ENCODE results near the gene ANAPC4. TPM values are rescaled to one million over a fixed set of nuclear protein-coding genes. Genes with fewer than 3 reads are reported as not detected.

Gene ANAPC4
- total RNA-seq, 6 donors from 2014 or later: 20.8 to 78.2 (median 27.2) TPM

GRCh38 chr4:25442863-25443307 lies 65.8 kb downstream of the ANAPC4 start:
- Histone ChIP-seq H3K27me3 (no peaks in the 10 kb centered on the region), H3K36me3 (no peaks in the 10 kb centered on the region), H3K27ac (peak overlapping the region in 3 of 4 donors; percentile 43 to 82 (median 63)), H3K9me3 (no peaks in the 10 kb centered on the region), H3K4me1 (peaks cover 0 to 34% (median 15%) of the 10 kb centered on the region in 4 donors), H3K4me3 (no peak overlapping the region)
- DNase-seq (peak in 1 of 2 donors; percentile 68), ATAC-seq (ENCODE audit: low FRiP score in 2 of 2) (peak; percentile 11 to 79)
- peak in 2 of 4 donors; percentile 46 to 58 for TF ChIP-seq EP300 (IDR thresholded peaks at IDR 0.05)
- TF ChIP-seq CTCF (IDR thresholded peaks at IDR 0.05): no peak
- TF ChIP-seq POLR2AphosphoS5 (IDR thresholded peaks at IDR 0.05): peak in 1 of 2 donors; percentile 50
- TF ChIP-seq POLR2A (IDR thresholded peaks at IDR 0.05): peak in 1 of 4 donors; percentile 50
- WGBS, 2 donors: 68 to 69% methylated on average over 8 of the region's 9 CpGs

DNA sequence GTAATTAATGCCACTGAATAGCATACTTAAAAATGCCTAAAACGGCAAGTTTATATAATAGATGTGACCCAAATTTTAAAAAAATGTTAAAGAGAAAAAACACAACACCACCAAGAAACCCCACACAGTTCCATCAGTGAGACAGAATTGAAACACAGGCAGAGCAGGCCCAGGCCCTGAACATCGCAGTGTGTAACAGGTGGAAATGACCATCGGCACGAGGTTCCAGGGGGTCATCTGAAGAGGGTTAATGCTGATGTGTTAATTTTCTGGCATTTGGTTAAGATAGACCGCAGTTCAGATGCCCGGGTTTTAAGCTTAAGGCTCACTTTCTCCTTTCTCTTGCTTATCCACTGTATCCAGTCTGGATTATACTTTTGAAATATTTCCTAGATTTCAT lies 66.8 kb downstream of the ANAPC4 start:
- DNase-seq (no peak), ATAC-seq (ENCODE audit: low FRiP score in 2 of 2) (no peak)
- TF ChIP-seq POLR2A (IDR thresholded peaks at IDR 0.05) (no peak), EP300 (IDR thresholded peaks at IDR 0.05) (no peak), CTCF (IDR thresholded peaks at IDR 0.05) (no peak), POLR2AphosphoS5 (IDR thresholded peaks at IDR 0.05) (no peak)
- H3K27ac ChIP-seq: peak overlapping the region in 3 of 4 donors; percentile 43 to 82 (median 63)
- H3K4me3 ChIP-seq: no peak overlapping the region
- H3K36me3 ChIP-seq: no peaks in the 10 kb centered on the region
- 67 to 87% methylated on average over 6 of the region's 6 CpGs for WGBS, 2 donors
- no peaks in the 10 kb centered on the region for H3K27me3 ChIP-seq
- peaks cover 0 to 44% (median 22%) of the 10 kb centered on the region in 4 donors for H3K4me1 ChIP-seq
- H3K9me3 ChIP-seq: no peaks in the 10 kb centered on the region

DNA sequence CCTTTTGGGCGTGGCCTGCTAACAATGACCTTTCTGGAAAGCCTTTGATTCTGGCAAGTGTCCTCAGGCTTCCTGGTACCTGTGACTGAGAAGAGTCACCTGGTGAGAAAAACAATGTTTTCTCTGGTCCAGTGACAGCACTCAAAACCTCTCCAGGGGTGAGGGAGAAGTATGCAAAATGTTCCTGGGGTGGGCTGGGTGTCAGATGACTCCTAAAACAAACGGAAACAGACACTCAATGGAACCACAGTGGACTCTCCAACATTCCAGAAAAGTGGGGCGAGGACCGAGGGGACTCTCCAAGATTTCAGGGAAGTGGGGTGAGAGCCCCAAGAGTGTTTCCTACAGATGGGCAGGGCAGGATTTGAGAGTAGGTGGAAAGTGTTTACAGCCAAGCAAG lies 69.5 kb downstream of the ANAPC4 start:
- Histone ChIP-seq H3K4me3 (no peak overlapping the region), H3K4me1 (peaks cover 0 to 40% (median 12%) of the 10 kb centered on the region in 4 donors), H3K9me3 (no peaks in the 10 kb centered on the region), H3K27ac (peak overlapping the region; percentile 6 to 82 (median 52)), H3K36me3 (no peaks in the 10 kb centered on the region), H3K27me3 (no peaks in the 10 kb centered on the region)
- TF ChIP-seq POLR2AphosphoS5 (IDR thresholded peaks at IDR 0.05): peak; percentile 33 to 74
- TF ChIP-seq POLR2A (IDR thresholded peaks at IDR 0.05): no peak
- peak; percentile 50 to 99 (median 77) for TF ChIP-seq EP300 (IDR thresholded peaks at IDR 0.05)
- no peak for TF ChIP-seq CTCF (IDR thresholded peaks at IDR 0.05)
- 46 to 49% methylated on average over 4 of the region's 4 CpGs for WGBS, 2 donors
- DNase-seq (peak in 1 of 2 donors; percentile 75), ATAC-seq (ENCODE audit: low FRiP score in 2 of 2) (peak; percentile 20 to 61)

- H3K36me3 ChIP-seq: no peaks in the 10 kb centered on the region
Measured at GRCh38 chr4:25448379-25449109, 71.5 kb downstream of the ANAPC4 start.

More at GRCh38 chr4:25448379-25449109, 71.5 kb downstream of the ANAPC4 start:
- WGBS, 2 donors: 57 to 69% methylated on average over 4 to 5 of the region's 5 CpGs
- Histone ChIP-seq H3K9me3 (no peaks in the 10 kb centered on the region), H3K4me1 (peaks cover 0 to 35% (median 12%) of the 10 kb centered on the region in 4 donors), H3K27ac (peak overlapping the region; percentile 46 to 84 (median 70)), H3K4me3 (no peak overlapping the region), H3K27me3 (no peaks in the 10 kb centered on the region)
- no peak for DNase-seq
- ATAC-seq (ENCODE audit: low FRiP score in 2 of 2): peak in 1 of 2 donors; percentile 16
- TF ChIP-seq CTCF (IDR thresholded peaks at IDR 0.05): no peak
- no peak for TF ChIP-seq POLR2AphosphoS5 (IDR thresholded peaks at IDR 0.05)
- TF ChIP-seq POLR2A (IDR thresholded peaks at IDR 0.05): no peak
- TF ChIP-seq EP300 (IDR thresholded peaks at IDR 0.05): no peak

Data from upper lobe of left lung (tissue), 6 donors.